GM15510 (cell line): Measurements from ENCODE around the gene CRK.

Experiments
- POLR2A ChIP-seq: IDR thresholded peaks from 3 replicates; pipeline ENCODE4 v1.6.1; 2011; ENCODE audit warnings: borderline replicate concordance; ENCODE audit not compliant: insufficient read length; ENCODE audit errors: extremely low read depth

Gene CRK

GRCh38 chr17:1422885-1423284 is 33.1 kb downstream of the CRK start:
- no peak for TF ChIP-seq POLR2A

GRCh38 chr17:1421470-1421869 is 34.6 kb downstream of the CRK start:
- TF ChIP-seq POLR2A = no peak

- no peak for TF ChIP-seq POLR2A
Measured at GRCh38 chr17:1420981-1421380, 35.1 kb downstream of the CRK start.

- no peak for TF ChIP-seq POLR2A
Measured at GRCh38 chr17:1420163-1420562, 35.9 kb downstream of the CRK start.

GRCh38 chr17:1416414-1416813 is 39.6 kb downstream of the CRK start:
- TF ChIP-seq POLR2A = no peak

- TF ChIP-seq POLR2A = no peak
Measured at GRCh38 chr17:1414634-1415033, 41.4 kb downstream of the CRK start.

GRCh38 chr17:1414001-1414574 is 41.9 kb downstream of the CRK start:
- TF ChIP-seq POLR2A = no peak

GRCh38 chr17:1413281-1413791 is 42.7 kb downstream of the CRK start:
- no peak for TF ChIP-seq POLR2A

GRCh38 chr17:1412185-1413110 is 43.6 kb downstream of the CRK start:
- no peak for TF ChIP-seq POLR2A

- no peak for TF ChIP-seq POLR2A
Measured at GRCh38 chr17:1402262-1402586, 53.8 kb downstream of the CRK start.

GRCh38 chr17:1399679-1400512 is 56.1 kb downstream of the CRK start, which contains the start of gene YWHAE:
YWHAE (minus strand) TSS chr17:1400222; CDS start chr17:1400110, 112 bp downstream.
- peak; percentile 95 for TF ChIP-seq POLR2A

- TF ChIP-seq POLR2A = no peak
Measured at GRCh38 chr17:1398931-1399678, 56.9 kb downstream of the CRK start.

- TF ChIP-seq POLR2A = no peak
Measured at GRCh38 chr17:1398028-1398427, 58.0 kb downstream of the CRK start.

GRCh38 chr17:1391577-1391976 is 64.5 kb downstream of the CRK start:
- TF ChIP-seq POLR2A = no peak
